Lung (tissue), 12 donors: ENCODE data around the gene ZNF414. TPM values are rescaled to one million over a fixed set of nuclear protein-coding genes. Genes with fewer than 3 reads are reported as not detected.
"Not testable (repeated sequence)": the region's sequence is repeated elsewhere in the genome, so short reads cannot be mapped to it uniquely, and the experiment has no call there.

ENCODE experiments used
- ATAC-seq: fragments of 200-7000 bp; cut with Tn5 transposase; one replicate; pipeline ENCODE4 v1.9.1; 2020; ENCODE audit warnings: moderate number of reproducible peaks; ENCODE audit not compliant: insufficient read depth, low FRiP score
- DNase-seq, 3 donors: peaks; one replicate each; pipeline ENCODE4 v3.0.0-alpha.2; 2013 to 2017
- H3K27ac ChIP-seq, 2 donors: one replicate each; pipeline ENCODE4 v1.5.1; 2013; ENCODE audit warnings: mild to moderate bottlenecking in 2 of 2, moderate library complexity in 2 of 2, control low read depth in 1 of 2, inconsistent platforms in 1 of 2, low read depth in 1 of 2, low read length in 1 of 2
- H3K27me3 ChIP-seq, 3 donors: one replicate each; pipeline ENCODE4 v1.5.1; 2013; ENCODE audit warnings: low read length in 2 of 3; ENCODE audit not compliant: control insufficient read depth in 3 of 3, insufficient read depth in 3 of 3
- H3K36me3 ChIP-seq, 4 donors: one replicate each; pipeline ENCODE4 v1.5.1; 2013; ENCODE audit warnings: low read length in 4 of 4, mild to moderate bottlenecking in 1 of 4, moderate library complexity in 1 of 4; ENCODE audit not compliant: control insufficient read depth in 4 of 4, insufficient read depth in 4 of 4
- H3K4me1 ChIP-seq, 5 donors: one replicate each; pipeline ENCODE4 v1.5.1; 2013; ENCODE audit warnings: low read length in 5 of 5, mild to moderate bottlenecking in 2 of 5, moderate library complexity in 1 of 5; ENCODE audit not compliant: control insufficient read depth in 5 of 5, insufficient read depth in 5 of 5
- H3K4me3 ChIP-seq: one replicate; pipeline ENCODE4 v1.5.1; 2013; ENCODE audit warnings: mild to moderate bottlenecking, control low read depth, moderate library complexity
- H3K9ac ChIP-seq, 2 donors: one replicate each; pipeline ENCODE4 v1.5.1; 2013; ENCODE audit warnings: low read length in 2 of 2, control low read depth in 1 of 2; ENCODE audit not compliant: insufficient read depth in 1 of 2
- H3K9me3 ChIP-seq, 4 donors: one replicate each; pipeline ENCODE4 v1.5.1; 2013; ENCODE audit warnings: low read length in 3 of 4, mild to moderate bottlenecking in 1 of 4, moderate library complexity in 1 of 4; ENCODE audit not compliant: control insufficient read depth in 4 of 4, insufficient read depth in 3 of 4
- WGBS, 2 donors: extraction: QIAGEN DNeasy Blood & Tissue Kit; methylation state at CpG; one replicate each; pipeline ENCODE4 v1.1.7; 2013; 5-methylcytosine and 5-hydroxymethylcytosine counted together
- polyA plus RNA-seq, 2 donors: library from polyadenylated mRNA; stranded (reverse); fragments of 200-250 nt; gene quantifications; one replicate each; pipeline ENCODE4 v1.2.1, GENCODE V29; 2013
- total RNA-seq, 2 donors: library from RNA; depleted of rRNA in 1 of 2; stranded (reverse); fragments of >200 nt in 1 of 2; gene quantifications; one replicate each; pipeline ENCODE4 v1.2.1, GENCODE V29; 2014 to 2021
- TF ChIP-seq, protein P1 (sequence below): IDR thresholded peaks from 2 replicates; pipeline ENCODE4 v1.5.1; 2012; ENCODE audit warnings: mild to moderate bottlenecking; ENCODE audit errors: control extremely low read depth, extremely low read depth
- donor health status: control.
- donor health status: control.
- donor health status: Bipolar disorder and iron deficiency.
- donor health status: healthy.
- donor health status: DM: yes; HTN: yes; CAD: no.

ZNF414 gene
- total and polyA plus RNA-seq, 4 donors: 17.7 to 35.7 (median 29.5) TPM

- Histone ChIP-seq H3K4me1 (peaks cover 4 to 8% (median 6%) of the 10 kb centered on the region in 5 donors), H3K9ac (no peak overlapping the region), H3K4me3 (no peak overlapping the region), H3K36me3 (peaks cover 0 to 1% (median 0%) of the 10 kb centered on the region in 4 donors), H3K9me3 (no peaks in the 10 kb centered on the region), H3K27ac (peak overlapping the region in 1 of 2 donors; percentile 78), H3K27me3 (no peaks in the 10 kb centered on the region)
- ATAC-seq: no peak
- DNase-seq: no peak
- TF ChIP-seq, protein P1, sequence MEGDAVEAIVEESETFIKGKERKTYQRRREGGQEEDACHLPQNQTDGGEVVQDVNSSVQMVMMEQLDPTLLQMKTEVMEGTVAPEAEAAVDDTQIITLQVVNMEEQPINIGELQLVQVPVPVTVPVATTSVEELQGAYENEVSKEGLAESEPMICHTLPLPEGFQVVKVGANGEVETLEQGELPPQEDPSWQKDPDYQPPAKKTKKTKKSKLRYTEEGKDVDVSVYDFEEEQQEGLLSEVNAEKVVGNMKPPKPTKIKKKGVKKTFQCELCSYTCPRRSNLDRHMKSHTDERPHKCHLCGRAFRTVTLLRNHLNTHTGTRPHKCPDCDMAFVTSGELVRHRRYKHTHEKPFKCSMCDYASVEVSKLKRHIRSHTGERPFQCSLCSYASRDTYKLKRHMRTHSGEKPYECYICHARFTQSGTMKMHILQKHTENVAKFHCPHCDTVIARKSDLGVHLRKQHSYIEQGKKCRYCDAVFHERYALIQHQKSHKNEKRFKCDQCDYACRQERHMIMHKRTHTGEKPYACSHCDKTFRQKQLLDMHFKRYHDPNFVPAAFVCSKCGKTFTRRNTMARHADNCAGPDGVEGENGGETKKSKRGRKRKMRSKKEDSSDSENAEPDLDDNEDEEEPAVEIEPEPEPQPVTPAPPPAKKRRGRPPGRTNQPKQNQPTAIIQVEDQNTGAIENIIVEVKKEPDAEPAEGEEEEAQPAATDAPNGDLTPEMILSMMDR: no peak
- 16 to 40% methylated on average over 9 to 10 of the region's 10 CpGs for WGBS, 2 donors
These were observed 3.8 kb upstream of the ZNF414 start for GRCh38 chr19:8517551-8518442.

GRCh38 chr19:8515317-8515716 is 1.4 kb upstream of the ZNF414 start:
- WGBS, 2 donors: 47 to 67% methylated on average over 11 of the region's 11 CpGs
- H3K27ac ChIP-seq: peak overlapping the region in 1 of 2 donors; percentile 13

GRCh38 chr19:8514505-8515009 is 590 bp upstream of the ZNF414 start:
- not testable (repeated sequence) for H3K4me3 ChIP-seq, DNase-seq, H3K9me3 ChIP-seq, H3K36me3 ChIP-seq, H3K27me3 ChIP-seq, ATAC-seq
- Histone ChIP-seq H3K9ac (peak overlapping the region; percentile 63 to 83), H3K4me1 (peaks cover 4 to 13% (median 7%) of the 10 kb centered on the region in 5 donors), H3K27ac (peak overlapping the region; percentile 98 to 100)
- 74 to 78% methylated on average over 21 of the region's 21 CpGs for WGBS, 2 donors

More at GRCh38 chr19:8515317-8515716, 1.4 kb upstream of the ZNF414 start:
- Histone ChIP-seq H3K36me3 (peaks cover 0 to 10% (median 1%) of the 10 kb centered on the region in 4 donors), H3K9ac (no peak overlapping the region), H3K4me3 (no peak overlapping the region), H3K27me3 (no peaks in the 10 kb centered on the region), H3K9me3 (no peaks in the 10 kb centered on the region), H3K4me1 (peaks cover 4 to 13% (median 7%) of the 10 kb centered on the region in 5 donors)
- TF ChIP-seq, protein P1: no peak
- ATAC-seq: no peak
- DNase-seq: no peak

GRCh38 chr19:8513036-8513686 is 806 bp downstream of the ZNF414 start:
- Histone ChIP-seq H3K27ac (peak overlapping the region; percentile 98 to 100), H3K27me3 (no peaks in the 10 kb centered on the region), H3K4me3 (peak overlapping the region; percentile 88), H3K4me1 (peaks cover 4 to 12% (median 7%) of the 10 kb centered on the region in 5 donors), H3K9me3 (no peaks in the 10 kb centered on the region), H3K36me3 (peaks cover 0 to 10% (median 1%) of the 10 kb centered on the region in 4 donors), H3K9ac (peak overlapping the region; percentile 33 to 72)
- DNase-seq (no peak), ATAC-seq (no peak)
- TF ChIP-seq, protein P1: no peak
- 59 to 65% methylated on average over 19 of the region's 19 CpGs for WGBS, 2 donors
